ENCODE data around the gene SCG2.

SCG2 gene

GRCh38 chr2:223601932-223602666, at the start of gene SCG2:
Gene SCG2, minus strand, starts transcription at chr2:223602361. Its CDS starts 3,079 bp downstream, at chr2:223599282.
- DNase-seq = no peak

- DNase-seq = no peak
Observed at GRCh38 chr2:223649554-223650533, 47.7 kb upstream of the SCG2 start.

- DNase-seq = no peak
Observed at GRCh38 chr2:223648755-223649154, 46.6 kb upstream of the SCG2 start.

GRCh38 chr2:223647258-223647952, 45.2 kb upstream of the SCG2 start:
- DNase-seq = no peak

GRCh38 chr2:223644136-223644535, 42.0 kb upstream of the SCG2 start:
- DNase-seq = no peak

- DNase-seq = no peak
Observed at GRCh38 chr2:223643309-223643708, 41.1 kb upstream of the SCG2 start.

- no peak for DNase-seq
Observed at GRCh38 chr2:223642506-223642905, 40.3 kb upstream of the SCG2 start.

GRCh38 chr2:223641082-223641481, 38.9 kb upstream of the SCG2 start:
- no peak for DNase-seq

GRCh38 chr2:223635080-223635479, 32.9 kb upstream of the SCG2 start:
- no peak for DNase-seq

GRCh38 chr2:223634238-223634637, 32.1 kb upstream of the SCG2 start:
- DNase-seq = no peak

- no peak for DNase-seq
Observed at GRCh38 chr2:223633656-223634055, 31.5 kb upstream of the SCG2 start.

- DNase-seq = no peak
Observed at GRCh38 chr2:223632826-223633225, 30.7 kb upstream of the SCG2 start.

GRCh38 chr2:223626716-223627115, 24.6 kb upstream of the SCG2 start:
- DNase-seq = no peak

- DNase-seq = no peak
Observed at GRCh38 chr2:223625652-223626051, 23.5 kb upstream of the SCG2 start.

GRCh38 chr2:223621901-223622300, 19.7 kb upstream of the SCG2 start:
- no peak for DNase-seq

GRCh38 chr2:223619486-223620129, 17.4 kb upstream of the SCG2 start:
- DNase-seq = no peak

GRCh38 chr2:223618172-223619035, 16.2 kb upstream of the SCG2 start:
- no peak for DNase-seq

GRCh38 chr2:223614534-223614933, 12.4 kb upstream of the SCG2 start:
- no peak for DNase-seq

GRCh38 chr2:223613017-223613950, 11.1 kb upstream of the SCG2 start:
- DNase-seq = no peak

- DNase-seq = no peak
Observed at GRCh38 chr2:223612501-223612900, 10.3 kb upstream of the SCG2 start.

- DNase-seq = no peak
Observed at GRCh38 chr2:223611061-223611460, 8.9 kb upstream of the SCG2 start.
